Natural killer cell (primary cell): ENCODE measurements around the gene ZNF366. TPM values are rescaled to one million over a fixed set of nuclear protein-coding genes. Genes with fewer than 3 reads are reported as not detected.

Experiments used
- ATAC-seq, 3 donors: fragments of 150-1000 bp in 2 of 3; fragments of 200-7000 bp in 1 of 3; cut with Tn5 transposase; 1 replicate in 1 of 3; 2 replicates in 2 of 3; pipeline ENCODE4 v1.10.0; 2021; ENCODE audit warnings: mild to moderate bottlenecking in 2 of 3, moderate library complexity in 2 of 3
- DNase-seq, 2 donors: peaks; one replicate each; pipeline versions ENCODE4 v3.0.0 to v3.0.0-alpha.2; 2013 to 2021; ENCODE audit warnings: mixed read lengths in 1 of 2
- H3K27ac ChIP-seq: one replicate; pipeline ENCODE4 v1.5.1; 2013; ENCODE audit warnings: mild to moderate bottlenecking, low read length
- H3K27me3 ChIP-seq: one replicate; pipeline ENCODE4 v1.6.1; 2013; ENCODE audit warnings: low read length; ENCODE audit not compliant: control insufficient read depth, insufficient read depth
- H3K36me3 ChIP-seq: one replicate; pipeline ENCODE4 v1.6.1; 2013; ENCODE audit warnings: low read length; ENCODE audit not compliant: control insufficient read depth, insufficient read depth
- H3K4me1 ChIP-seq: one replicate; pipeline ENCODE4 v1.6.1; 2013; ENCODE audit warnings: low read length; ENCODE audit not compliant: control insufficient read depth, insufficient read depth
- H3K4me3 ChIP-seq: one replicate; pipeline ENCODE4 v1.5.1; 2013; ENCODE audit warnings: low read length
- H3K9me3 ChIP-seq: one replicate; pipeline ENCODE4 v1.6.1; 2013; ENCODE audit warnings: low read length; ENCODE audit not compliant: control insufficient read depth, insufficient read depth
- H3K27ac Mint-ChIP-seq, 2 donors: one replicate each; pipeline ENCODE4 v1.8.0; 2022; ENCODE audit warnings: mild to moderate bottlenecking in 2 of 2, mixed read lengths in 2 of 2, moderate library complexity in 1 of 2
- H3K27me3 Mint-ChIP-seq, 2 donors: one replicate each; pipeline ENCODE4 v1.8.0; 2022; ENCODE audit warnings: low read depth in 2 of 2, mixed read lengths in 2 of 2
- H3K36me3 Mint-ChIP-seq: one replicate; pipeline ENCODE4 v1.8.0; 2022; ENCODE audit warnings: mixed read lengths
- H3K4me1 Mint-ChIP-seq, 2 donors: one replicate each; pipeline ENCODE4 v1.8.0; 2022; ENCODE audit warnings: mixed read lengths in 2 of 2
- H3K4me3 Mint-ChIP-seq: one replicate; pipeline ENCODE4 v1.8.0; 2022; ENCODE audit warnings: mild to moderate bottlenecking, moderate library complexity, mixed read lengths
- H3K9me3 Mint-ChIP-seq, 2 donors: one replicate each; pipeline ENCODE4 v1.8.0; 2022; ENCODE audit warnings: mixed read lengths in 2 of 2
- CTCF ChIP-seq: fragments of 200-600 bp; IDR thresholded peaks from one replicate; pipeline ENCODE4 v1.8.0; 2022; ENCODE audit warnings: antibody characterized with exemption
- WGBS: methylation state at CpG from one replicate; pipeline ENCODE4 v1.1.7; 2013; ENCODE audit warnings: missing lambda C conversion rate; ENCODE audit not compliant: insufficient coverage; 5-methylcytosine and 5-hydroxymethylcytosine counted together
- intact Hi-C: fragments of 100-400 bp; cut with micrococcal nuclease; formaldehyde crosslinking; loops from one replicate; pipeline ENCODE4 v1.14.2; 2022
- total RNA-seq, 4 donors: library from RNA; stranded (reverse); fragments of 120-200 nt in 1 of 4; gene quantifications; one replicate each; pipeline versions ENCODE4 v1.2.3 to v1.2.4, GENCODE V29; 2013 to 2022

ZNF366 gene
- total RNA-seq, 3 donors from 2014 or later (not counting 1 experiment from before 2014, with no cell fraction given): 0.54 TPM; not detected in 2

GRCh38 chr5:72509401-72509800 is 2.2 kb upstream of the ZNF366 start:
- Mint-ChIP-seq H3K27ac (no peak overlapping the region), H3K27me3 (peaks cover 10 to 18% of the 10 kb centered on the region in 2 donors), H3K4me3 (no peak overlapping the region), H3K9me3 (no peaks in the 10 kb centered on the region), H3K4me1 (no peaks in the 10 kb centered on the region), H3K36me3 (no peaks in the 10 kb centered on the region)
- intact Hi-C loops: no loop called here
- Histone ChIP-seq H3K36me3 (no peaks in the 10 kb centered on the region), H3K27me3 (no peaks in the 10 kb centered on the region), H3K27ac (no peak overlapping the region), H3K4me1 (peaks cover 4% of the 10 kb centered on the region), H3K4me3 (no peak overlapping the region), H3K9me3 (no peaks in the 10 kb centered on the region)
- DNase-seq (no peak), ATAC-seq (no peak)
- 94% methylated on average over 7 of the region's 7 CpGs for WGBS
- TF ChIP-seq CTCF: no peak

GRCh38 chr5:72508241-72509170 is 1.3 kb upstream of the ZNF366 start:
- DNase-seq: no peak
- Mint-ChIP-seq H3K9me3 (no peaks in the 10 kb centered on the region), H3K4me3 (no peak overlapping the region), H3K27me3 (peaks cover 10 to 18% of the 10 kb centered on the region in 2 donors), H3K36me3 (no peaks in the 10 kb centered on the region), H3K4me1 (no peaks in the 10 kb centered on the region), H3K27ac (no peak overlapping the region)
- no peak overlapping the region for H3K4me3 ChIP-seq
- intact Hi-C loops: no loop called here
- TF ChIP-seq CTCF: no peak
- H3K27ac ChIP-seq: no peak overlapping the region
- H3K9me3 ChIP-seq: no peaks in the 10 kb centered on the region
- H3K4me1 ChIP-seq: peaks cover 4% of the 10 kb centered on the region
- H3K36me3 ChIP-seq: no peaks in the 10 kb centered on the region
- no peak for ATAC-seq
- WGBS: 89% methylated on average over 8 of the region's 8 CpGs
- no peaks in the 10 kb centered on the region for H3K27me3 ChIP-seq

- intact Hi-C loops: no loop called here
- Histone ChIP-seq H3K4me1 (peaks cover 4% of the 10 kb centered on the region), H3K4me3 (no peak overlapping the region), H3K36me3 (no peaks in the 10 kb centered on the region), H3K9me3 (no peaks in the 10 kb centered on the region), H3K27ac (no peak overlapping the region), H3K27me3 (no peaks in the 10 kb centered on the region)
- 83% methylated on average over 3 of the region's 5 CpGs for WGBS
- no peaks in the 10 kb centered on the region for H3K4me1 Mint-ChIP-seq
- DNase-seq: no peak
- no peaks in the 10 kb centered on the region for H3K9me3 Mint-ChIP-seq
- H3K36me3 Mint-ChIP-seq: no peaks in the 10 kb centered on the region
- H3K4me3 Mint-ChIP-seq: no peak overlapping the region
- H3K27ac Mint-ChIP-seq: no peak overlapping the region
- ATAC-seq: no peak
- peaks cover 10 to 18% of the 10 kb centered on the region in 2 donors for H3K27me3 Mint-ChIP-seq
- TF ChIP-seq CTCF: no peak
Measured at GRCh38 chr5:72507907-72508238, 663 bp upstream of the ZNF366 start.
